HEK293T (cell line): ENCODE measurements around the gene CLSTN1.

Experiments
- SUZ12 ChIP-seq: fragments of 450-650 bp; IDR thresholded peaks from 2 replicates; pipeline ENCODE4 v1.6.1; 2016; ENCODE audit warnings: mild to moderate bottlenecking
- ZNF384 ChIP-seq: fragments of 450-650 bp; IDR thresholded peaks from 2 replicates; pipeline ENCODE4 v1.6.1; 2016

GRCh38 chr1:9726406-9726805 lies 97.4 kb downstream of the CLSTN1 start:
- TF ChIP-seq SUZ12 (no peak), ZNF384 (no peak)
